ENCODE measurements around the gene ADCY10. TPM values are rescaled to one million over a fixed set of nuclear protein-coding genes. Genes with fewer than 3 reads are reported as not detected.
"Not testable (repeated sequence)": the region's sequence is repeated elsewhere in the genome, so short reads cannot be mapped to it uniquely, and the experiment has no call there.

The ADCY10 gene
- total RNA-seq, 6 experiments from 2014 or later = 0.12 to 0.22 (median 0.17) TPM; not detected in 2

DNA sequence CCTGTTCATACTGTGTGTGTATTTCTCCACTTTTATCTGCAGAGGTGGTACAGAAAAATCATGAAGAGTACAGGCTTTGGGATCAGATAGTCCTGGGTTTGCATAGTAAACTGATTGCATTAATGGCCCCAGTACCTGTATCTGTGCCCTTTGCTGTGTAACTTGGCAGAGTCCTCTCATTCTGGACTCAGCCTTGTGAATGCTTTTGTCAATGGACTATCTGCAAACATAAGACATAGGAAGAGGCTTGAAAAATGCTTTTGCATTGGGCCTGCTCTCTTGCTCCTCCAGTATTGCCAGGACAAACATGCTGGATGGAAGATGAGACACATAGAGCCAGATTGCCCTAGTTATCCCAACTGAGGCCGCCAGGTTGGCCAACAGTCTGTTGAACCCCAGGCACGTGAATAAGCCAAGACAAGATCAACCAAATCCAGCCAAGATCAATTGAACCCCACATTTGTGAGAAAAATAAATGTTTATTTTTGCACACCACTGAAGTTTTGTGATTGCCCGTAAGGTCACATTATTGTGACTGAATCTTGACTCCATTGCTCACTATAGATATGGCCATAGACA is 37.2 kb downstream of the ADCY10 start:
- H3K36me3 Mint-ChIP-seq (ENCODE audit: low read depth) = peaks cover 4% of the 10 kb centered on the region; the same call in 1 of the 2 replicates
- no peak for DNase-seq
- peaks cover 31% of the 10 kb centered on the region for H3K4me1 Mint-ChIP-seq (ENCODE audit: low read depth)
- TF ChIP-seq, protein P1, sequence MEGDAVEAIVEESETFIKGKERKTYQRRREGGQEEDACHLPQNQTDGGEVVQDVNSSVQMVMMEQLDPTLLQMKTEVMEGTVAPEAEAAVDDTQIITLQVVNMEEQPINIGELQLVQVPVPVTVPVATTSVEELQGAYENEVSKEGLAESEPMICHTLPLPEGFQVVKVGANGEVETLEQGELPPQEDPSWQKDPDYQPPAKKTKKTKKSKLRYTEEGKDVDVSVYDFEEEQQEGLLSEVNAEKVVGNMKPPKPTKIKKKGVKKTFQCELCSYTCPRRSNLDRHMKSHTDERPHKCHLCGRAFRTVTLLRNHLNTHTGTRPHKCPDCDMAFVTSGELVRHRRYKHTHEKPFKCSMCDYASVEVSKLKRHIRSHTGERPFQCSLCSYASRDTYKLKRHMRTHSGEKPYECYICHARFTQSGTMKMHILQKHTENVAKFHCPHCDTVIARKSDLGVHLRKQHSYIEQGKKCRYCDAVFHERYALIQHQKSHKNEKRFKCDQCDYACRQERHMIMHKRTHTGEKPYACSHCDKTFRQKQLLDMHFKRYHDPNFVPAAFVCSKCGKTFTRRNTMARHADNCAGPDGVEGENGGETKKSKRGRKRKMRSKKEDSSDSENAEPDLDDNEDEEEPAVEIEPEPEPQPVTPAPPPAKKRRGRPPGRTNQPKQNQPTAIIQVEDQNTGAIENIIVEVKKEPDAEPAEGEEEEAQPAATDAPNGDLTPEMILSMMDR (IDR thresholded peaks at IDR 0.05) = no peak
- H3K27me3 Mint-ChIP-seq (ENCODE audit: insufficient read depth) = no peaks in the 10 kb centered on the region; the same call in 1 of the 2 replicates
- H3K4me3 Mint-ChIP-seq = no peak overlapping the region
- no peak overlapping the region for H3K27ac Mint-ChIP-seq
- H3K9me3 Mint-ChIP-seq = no peaks in the 10 kb centered on the region

- Mint-ChIP-seq H3K27ac (no peak overlapping the region; the same call in 1 of the 2 replicates), H3K27me3 (ENCODE audit: insufficient read depth) (no peaks in the 10 kb centered on the region), H3K36me3 (ENCODE audit: low read depth) (no peaks in the 10 kb centered on the region), H3K4me1 (ENCODE audit: low read depth) (peaks cover 27% of the 10 kb centered on the region), H3K4me3 (no peak overlapping the region), H3K9me3 (no peaks in the 10 kb centered on the region)
- DNase-seq = peak; percentile 12
- TF ChIP-seq, protein P1 (IDR thresholded peaks at IDR 0.05) = no peak
Measured at GRCh38 chr1:167871331-167871730, 42.6 kb downstream of the ADCY10 start.

- not testable (repeated sequence) for H3K27me3 Mint-ChIP-seq (ENCODE audit: insufficient read depth); DNase-seq; H3K4me3 Mint-ChIP-seq; H3K27ac Mint-ChIP-seq; H3K36me3 Mint-ChIP-seq (ENCODE audit: low read depth); H3K9me3 Mint-ChIP-seq
- H3K4me1 Mint-ChIP-seq (ENCODE audit: low read depth) = peaks cover 19% of the 10 kb centered on the region
Measured at GRCh38 chr1:167869157-167870001, 44.6 kb downstream of the ADCY10 start.

- not testable (repeated sequence) for H3K27me3 Mint-ChIP-seq (ENCODE audit: insufficient read depth)
Measured at GRCh38 chr1:167866739-167867414, 47.1 kb downstream of the ADCY10 start.

GRCh38 chr1:167866326-167866725 is 47.6 kb downstream of the ADCY10 start:
- not testable (repeated sequence) for H3K36me3 Mint-ChIP-seq (ENCODE audit: low read depth); H3K4me3 Mint-ChIP-seq; DNase-seq; H3K9me3 Mint-ChIP-seq; H3K27me3 Mint-ChIP-seq (ENCODE audit: insufficient read depth); H3K27ac Mint-ChIP-seq
- peaks cover 45% of the 10 kb centered on the region for H3K4me1 Mint-ChIP-seq (ENCODE audit: low read depth)

More at GRCh38 chr1:167866739-167867414, 47.1 kb downstream of the ADCY10 start:
- not testable (repeated sequence) for H3K4me3 Mint-ChIP-seq; H3K9me3 Mint-ChIP-seq; H3K36me3 Mint-ChIP-seq (ENCODE audit: low read depth); DNase-seq; H3K27ac Mint-ChIP-seq
- H3K4me1 Mint-ChIP-seq (ENCODE audit: low read depth) = peaks cover 44% of the 10 kb centered on the region

DNA sequence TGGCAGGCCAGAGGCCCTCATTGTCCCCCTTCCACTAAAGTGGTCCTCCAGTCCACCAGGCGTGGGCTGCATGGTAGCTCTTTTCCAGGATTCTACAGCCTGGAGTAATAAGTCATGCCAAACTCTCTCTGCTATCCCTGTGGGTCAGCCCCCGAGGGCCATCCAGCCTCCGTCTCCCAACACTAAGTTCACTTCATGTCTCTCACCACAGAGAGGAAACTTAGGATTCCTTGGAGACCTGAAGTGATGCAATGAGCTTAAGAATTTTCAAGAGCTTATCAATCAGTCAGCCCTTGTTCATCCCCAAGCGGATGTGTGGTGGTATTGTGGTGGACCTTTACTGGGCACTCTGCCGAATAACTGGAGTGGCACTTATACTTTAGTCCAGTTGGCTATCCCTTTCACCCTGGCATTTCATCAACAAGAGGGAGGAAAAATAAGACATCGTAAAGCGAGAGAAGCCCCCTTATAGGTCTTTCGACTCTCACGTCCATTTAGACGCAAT is 48.1 kb downstream of the ADCY10 start:
- H3K4me3 Mint-ChIP-seq; H3K9me3 Mint-ChIP-seq; DNase-seq; H3K27ac Mint-ChIP-seq; H3K36me3 Mint-ChIP-seq (ENCODE audit: low read depth); H3K27me3 Mint-ChIP-seq (ENCODE audit: insufficient read depth): not testable (repeated sequence)
- peaks cover 48% of the 10 kb centered on the region for H3K4me1 Mint-ChIP-seq (ENCODE audit: low read depth)

DNA sequence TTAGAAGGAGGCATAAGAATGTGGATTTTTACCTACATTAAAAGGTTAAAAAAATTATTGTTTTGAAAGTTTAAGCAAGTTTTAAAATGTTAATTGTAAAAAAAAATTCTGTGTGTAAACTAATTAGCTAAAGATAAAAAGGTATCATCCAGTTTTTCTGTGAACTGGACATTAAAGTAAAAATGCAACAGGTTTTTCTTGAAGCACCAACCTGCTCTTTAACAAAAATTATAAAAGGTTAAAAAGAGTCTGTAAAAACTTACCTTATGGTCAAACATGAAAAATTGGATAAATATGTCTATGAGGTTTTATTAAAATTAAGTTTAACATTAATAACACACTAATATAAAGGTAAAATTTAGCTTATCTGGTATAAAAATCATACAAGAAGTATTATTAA is 48.7 kb downstream of the ADCY10 start:
- not testable (repeated sequence) for H3K4me3 Mint-ChIP-seq; H3K27me3 Mint-ChIP-seq (ENCODE audit: insufficient read depth); H3K9me3 Mint-ChIP-seq; DNase-seq; H3K27ac Mint-ChIP-seq; H3K36me3 Mint-ChIP-seq (ENCODE audit: low read depth)
- peaks cover 55% of the 10 kb centered on the region for H3K4me1 Mint-ChIP-seq (ENCODE audit: low read depth)
